Measurements from ENCODE around the gene CLDN24. TPM values are rescaled to one million over a fixed set of nuclear protein-coding genes. Genes with fewer than 3 reads are reported as not detected.

Gene CLDN24
- total RNA-seq, 1 donor from 2014 or later = not detected

- no peaks in the 10 kb centered on the region for H3K36me3 Mint-ChIP-seq
- Histone ChIP-seq H3K4me3 (no peak overlapping the region), H3K4me2 (no peak overlapping the region), H3K9me3 (ENCODE audit: low read depth) (no peaks in the 10 kb centered on the region), H3K36me3 (no peaks in the 10 kb centered on the region), H2AFZ (replicated peaks) (no peak overlapping the region), H3K27ac (no peak overlapping the region), H3K4me1 (peaks cover 9% of the 10 kb centered on the region), H4K20me1 (ENCODE audit: low read depth) (no peaks in the 10 kb centered on the region), H3F3A (ENCODE audit: low read depth) (no peaks in the 10 kb centered on the region), H3K79me2 (ENCODE audit: low read depth) (no peaks in the 10 kb centered on the region), H3K9ac (no peak overlapping the region), H3K27me3 (no peaks in the 10 kb centered on the region)
- peaks cover 8% of the 10 kb centered on the region for H3K9me3 Mint-ChIP-seq
- peaks cover 11% of the 10 kb centered on the region for H3K27me3 Mint-ChIP-seq (ENCODE audit: insufficient read depth, low read depth)
- no peak for DNase-seq (ENCODE audit: low spot score)
- H3K4me1 Mint-ChIP-seq = peaks cover 31% of the 10 kb centered on the region
- H3K4me3 Mint-ChIP-seq = no peak overlapping the region
- H3K27ac Mint-ChIP-seq = peak overlapping the region; percentile 31
- TF ChIP-seq CTCF (IDR thresholded peaks at IDR 0.05) (no peak), EZH2phosphoT487 (IDR thresholded peaks at IDR 0.05) (no peak), EZH2 (IDR thresholded peaks at IDR 0.05) (no peak)
Measured at GRCh38 chr4:183360161-183360919, 38.1 kb upstream of the CLDN24 start.

DNA sequence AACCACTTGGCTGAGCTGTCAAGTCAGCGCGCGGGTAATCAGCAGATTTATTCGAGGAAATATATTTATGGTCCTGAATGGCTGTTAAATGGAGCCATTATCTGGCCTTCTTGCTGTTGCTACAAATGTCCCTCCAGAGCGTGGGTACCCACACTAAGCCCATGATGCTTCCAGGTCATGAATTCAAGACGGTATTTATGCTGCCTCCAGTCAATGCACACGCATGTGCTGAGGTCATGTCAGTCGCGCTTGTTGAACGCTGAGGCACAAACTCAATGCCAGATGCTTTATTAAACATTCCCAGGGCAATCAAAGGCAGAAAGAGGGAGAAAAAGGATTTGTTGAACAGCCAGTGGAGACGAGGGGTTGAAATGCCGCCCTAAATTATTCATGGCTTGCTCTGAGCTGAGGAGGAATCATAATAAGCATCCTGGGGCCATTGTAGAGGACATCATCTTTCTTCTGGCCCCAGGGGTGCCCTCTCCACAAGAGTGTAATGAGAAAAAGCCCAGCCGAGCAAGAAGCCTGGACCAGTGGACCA, 36.1 kb upstream of the CLDN24 start:
- TF ChIP-seq EZH2 (IDR thresholded peaks at IDR 0.05) (no peak), EZH2phosphoT487 (IDR thresholded peaks at IDR 0.05) (no peak), CTCF (IDR thresholded peaks at IDR 0.05) (no peak)
- Mint-ChIP-seq H3K4me1 (peaks cover 22% of the 10 kb centered on the region), H3K4me3 (no peak overlapping the region), H3K27me3 (ENCODE audit: insufficient read depth, low read depth) (peaks cover 9% of the 10 kb centered on the region), H3K36me3 (no peaks in the 10 kb centered on the region), H3K9me3 (peaks cover 10% of the 10 kb centered on the region), H3K27ac (peak overlapping the region; percentile 7)
- Histone ChIP-seq H3K79me2 (ENCODE audit: low read depth) (no peaks in the 10 kb centered on the region), H3K27ac (no peak overlapping the region), H3K4me1 (no peaks in the 10 kb centered on the region), H3K9me3 (ENCODE audit: low read depth) (no peaks in the 10 kb centered on the region), H3K9ac (no peak overlapping the region), H3K4me3 (no peak overlapping the region), H3F3A (ENCODE audit: low read depth) (no peaks in the 10 kb centered on the region), H3K4me2 (no peak overlapping the region), H3K36me3 (no peaks in the 10 kb centered on the region), H3K27me3 (no peaks in the 10 kb centered on the region), H2AFZ (replicated peaks) (no peak overlapping the region), H4K20me1 (ENCODE audit: low read depth) (no peaks in the 10 kb centered on the region)
- DNase-seq (ENCODE audit: low spot score) = no peak

- Histone ChIP-seq H3K9me3 (ENCODE audit: low read depth) (no peaks in the 10 kb centered on the region), H3K27me3 (no peaks in the 10 kb centered on the region), H3K27ac (no peak overlapping the region), H3K79me2 (ENCODE audit: low read depth) (no peaks in the 10 kb centered on the region), H3K4me2 (no peak overlapping the region), H3K9ac (no peak overlapping the region), H3K4me1 (no peaks in the 10 kb centered on the region), H3K36me3 (no peaks in the 10 kb centered on the region), H3K4me3 (no peak overlapping the region), H4K20me1 (ENCODE audit: low read depth) (no peaks in the 10 kb centered on the region), H3F3A (ENCODE audit: low read depth) (no peaks in the 10 kb centered on the region), H2AFZ (replicated peaks) (no peak overlapping the region)
- Mint-ChIP-seq H3K4me3 (no peak overlapping the region), H3K27me3 (ENCODE audit: insufficient read depth, low read depth) (peaks cover 12% of the 10 kb centered on the region), H3K27ac (peak overlapping the region; percentile 21), H3K36me3 (no peaks in the 10 kb centered on the region), H3K4me1 (peaks cover 20% of the 10 kb centered on the region), H3K9me3 (peaks cover 8% of the 10 kb centered on the region)
- TF ChIP-seq EZH2phosphoT487 (IDR thresholded peaks at IDR 0.05) = no peak
- TF ChIP-seq CTCF (IDR thresholded peaks at IDR 0.05) = no peak
- TF ChIP-seq EZH2 (IDR thresholded peaks at IDR 0.05) = no peak
- no peak for DNase-seq (ENCODE audit: low spot score)
Measured at GRCh38 chr4:183356931-183357675, 34.9 kb upstream of the CLDN24 start.
